SH-SY5Y (cell line): ENCODE data around the gene KCNJ6.

Experiments used
- GATA2 ChIP-seq: IDR thresholded peaks from 2 replicates; pipeline ENCODE4 v1.6.1; 2011; ENCODE audit warnings: mild to moderate bottlenecking, low read depth, low read length
- GATA3 ChIP-seq: IDR thresholded peaks from 2 replicates; pipeline ENCODE4 v1.6.1; 2011; ENCODE audit warnings: low read depth, mild to moderate bottlenecking, low read length, moderate library complexity

- TF ChIP-seq GATA3 = no peak
- no peak for TF ChIP-seq GATA2
These were observed 261.7 kb downstream of the KCNJ6 start for GRCh38 chr21:37654596-37654995.
